Keratinocyte (primary cell): ENCODE results near the gene LRP10. TPM values are rescaled to one million over a fixed set of nuclear protein-coding genes. Genes with fewer than 3 reads are reported as not detected.

Source experiments
- DNase-seq: peaks from one replicate; pipeline ENCODE4 v3.0.0-alpha.2; 2011; ENCODE audit warnings: low read depth, missing footprints, low spot score
- FAIRE-seq: peaks from 2 replicates; lab custom pipeline; 2011; peaks lifted over from hg19 to GRCh38; lab: Jason Lieb, UNC
- H2AFZ ChIP-seq: 2 replicates; pipeline ENCODE4 v1.6.0; 2012; ENCODE audit warnings: low read length, control low read depth, inconsistent platforms; ENCODE audit not compliant: control insufficient read depth
- H3K27ac ChIP-seq: 2 replicates; pipeline ENCODE4 v1.5.1; 2011; ENCODE audit warnings: low read length; ENCODE audit not compliant: control insufficient read depth, insufficient read depth
- H3K27me3 ChIP-seq: 3 replicates; pipeline ENCODE4 v1.6.0; 2011; ENCODE audit warnings: low read length; ENCODE audit not compliant: control insufficient read depth, insufficient read depth; ENCODE audit errors: extremely low read depth
- H3K36me3 ChIP-seq, 2 experiments: 2 replicates in 1 of 2; 3 replicates in 1 of 2; pipeline ENCODE4 v1.5.1; 2011; ENCODE audit warnings: low read length in 2 of 2, mild to moderate bottlenecking in 1 of 2; ENCODE audit not compliant: control insufficient read depth in 2 of 2, insufficient read depth in 2 of 2; ENCODE audit errors: extremely low read depth in 1 of 2
- H3K4me1 ChIP-seq: 3 replicates; pipeline ENCODE4 v1.5.1; 2011; ENCODE audit warnings: low read length; ENCODE audit not compliant: control insufficient read depth, insufficient read depth; ENCODE audit errors: extremely low read depth
- H3K4me2 ChIP-seq: 3 replicates; pipeline ENCODE4 v1.6.0; 2011; ENCODE audit warnings: low read depth, low read length; ENCODE audit not compliant: control insufficient read depth, insufficient read depth; ENCODE audit errors: extremely low read depth
- H3K4me3 ChIP-seq, 3 experiments: fragments of 200-600 bp in 1 of 3; sonication (generic) in 1 of 3; 2 replicates in 2 of 3; 3 replicates in 1 of 3; pipeline ENCODE4 v1.5.1; 2011 to 2016; ENCODE audit warnings: low read length in 3 of 3, mild to moderate bottlenecking in 3 of 3, control low read depth in 2 of 3, inconsistent platforms in 1 of 3, low read depth in 1 of 3, mixed read lengths in 1 of 3, mixed run types in 1 of 3, moderate library complexity in 1 of 3; ENCODE audit not compliant: control insufficient read depth in 2 of 3, insufficient read depth in 2 of 3; ENCODE audit errors: extremely low read depth in 1 of 3
- H3K79me2 ChIP-seq: 2 replicates; pipeline ENCODE4 v1.6.0; 2012; ENCODE audit warnings: low read length; ENCODE audit not compliant: control insufficient read depth, insufficient read depth
- H3K9ac ChIP-seq: 3 replicates; pipeline ENCODE4 v1.6.0; 2011; ENCODE audit warnings: low read length; ENCODE audit not compliant: control insufficient read depth, insufficient read depth; ENCODE audit errors: extremely low read depth
- H3K9me1 ChIP-seq: 3 replicates; pipeline ENCODE4 v1.6.0; 2011; ENCODE audit warnings: low read length; ENCODE audit not compliant: control insufficient read depth, insufficient read depth; ENCODE audit errors: extremely low read depth
- H3K9me3 ChIP-seq: 2 replicates; pipeline ENCODE4 v1.5.1; 2012; ENCODE audit warnings: low read depth, low read length; ENCODE audit not compliant: control insufficient read depth
- H4K20me1 ChIP-seq: 3 replicates; pipeline ENCODE4 v1.6.0; 2011; ENCODE audit warnings: low read length; ENCODE audit not compliant: control insufficient read depth, insufficient read depth; ENCODE audit errors: extremely low read depth
- CTCF ChIP-seq, 3 experiments: IDR thresholded peaks in 1 of 3; conservative IDR thresholded peaks in 1 of 3; optimal IDR thresholded peaks in 1 of 3; 2 replicates in 2 of 3; 3 replicates in 1 of 3; pipeline versions ENCODE3 to v1.5.1; 2011; ENCODE audit warnings: low read length in 3 of 3, mild to moderate bottlenecking in 3 of 3, moderate library complexity in 2 of 3, control low read depth in 1 of 3, inconsistent platforms in 1 of 3; ENCODE audit not compliant: insufficient read depth in 2 of 3; ENCODE audit errors: extremely low read depth in 1 of 3
- EZH2 ChIP-seq: IDR thresholded peaks from one replicate; pipeline ENCODE4 v1.6.1; 2012; ENCODE audit warnings: inconsistent platforms, mild to moderate bottlenecking, low read length, moderate library complexity
- dilution Hi-C: fragments of 300-500 bp; cut with MboI; formaldehyde crosslinking; loops from one replicate; pipeline ENCODE4 v1.7.0; 2020; ENCODE audit warnings: low sequenced_read_pairs; ENCODE audit not compliant: extremely low pct_ligation_motif_present
- polyA plus RNA-seq, 5 experiments: library from polyadenylated mRNA; depleted of rRNA in 3 of 5; stranded (reverse) in 3 of 5; stranded (forward) in 1 of 5; unstranded in 1 of 5; fragments of >200 nt; gene quantifications; 1 replicate in 1 of 5; 2 replicates in 3 of 5; 3 replicates in 1 of 5; pipeline versions ENCODE4 v1.2.1 to v1.2.3, GENCODE V29; 2011 to 2012; ENCODE audit warnings: missing spikeins in 2 of 5, low read depth in 1 of 5, low replicate concordance in 1 of 5

Gene LRP10
- polyA plus RNA-seq, 1 donor (not counting 4 experiments of a cell fraction or from before 2014, with no cell fraction given): 36.7 TPM

DNA sequence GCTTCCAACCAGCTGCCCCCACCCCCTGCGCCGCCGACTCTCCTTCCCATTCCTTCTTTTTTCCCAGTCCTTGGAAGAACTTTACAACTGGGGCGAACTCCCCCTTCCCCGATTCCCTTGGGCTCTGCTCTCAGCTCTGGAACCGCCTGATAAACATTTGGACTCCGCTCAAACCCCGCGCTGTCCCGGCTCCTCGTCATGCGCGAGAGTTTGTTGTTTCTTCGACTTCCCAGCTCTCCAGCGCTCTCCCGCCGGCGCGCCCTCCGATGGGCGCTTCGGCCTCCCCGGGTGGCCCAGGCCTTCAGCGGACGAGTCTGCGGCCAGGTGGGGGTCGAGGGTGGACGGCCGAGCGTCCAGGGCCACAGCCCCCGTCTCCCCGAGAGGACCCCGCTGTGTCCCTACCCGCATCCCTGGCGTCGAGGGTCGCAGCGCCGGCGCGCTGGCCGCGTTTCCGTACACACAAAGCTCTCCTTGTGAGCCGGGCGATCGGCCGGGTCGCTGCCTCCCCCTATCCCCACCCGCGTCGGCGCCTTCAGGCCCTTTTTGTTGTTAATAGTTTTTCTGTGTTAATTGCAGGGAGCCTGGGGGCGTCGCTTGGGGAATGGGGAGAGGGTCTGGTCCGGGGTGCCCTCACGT lies 34.3 kb upstream of the LRP10 start:
- Histone ChIP-seq H3K27me3 (no peaks in the 10 kb centered on the region), H4K20me1 (no peaks in the 10 kb centered on the region), H3K4me1 (peaks cover 25% of the 10 kb centered on the region), H3K9ac (peak overlapping the region; percentile 94), H3K27ac (peak overlapping the region; percentile 93), H3K9me1 (peaks cover 3% of the 10 kb centered on the region), H2AFZ (no peak overlapping the region), H3K4me3 (peak overlapping the region; percentile 89 to 99 (median 92)), H3K9me3 (no peaks in the 10 kb centered on the region), H3K36me3 (peaks cover 23 to 46% of the 10 kb centered on the region in 2 experiments), H3K79me2 (peaks cover 62% of the 10 kb centered on the region), H3K4me2 (peak overlapping the region; percentile 95)
- TF ChIP-seq CTCF (optimal IDR thresholded peaks at IDR 0.05 in 1 of 3, IDR thresholded peaks at IDR 0.05 in 1 of 3, conservative IDR thresholded peaks at IDR 0.05 in 1 of 3; ENCODE audit: extremely low read depth in 1 of 3, insufficient read depth in 2 of 3, low read length in 3 of 3) (no peak), EZH2 (no peak)
- dilution Hi-C loops: no loop called here
- FAIRE-seq: no peak
- DNase-seq: no peak

GRCh38 chr14:22837750-22838538 lies 33.6 kb upstream of the LRP10 start:
- peaks cover 69% of the 10 kb centered on the region for H3K79me2 ChIP-seq
- peaks cover 27 to 53% of the 10 kb centered on the region in 2 experiments for H3K36me3 ChIP-seq
- H3K27me3 ChIP-seq: no peaks in the 10 kb centered on the region
- peaks cover 3% of the 10 kb centered on the region for H3K9me1 ChIP-seq
- FAIRE-seq: no peak
- H3K27ac ChIP-seq: peak overlapping the region; percentile 93
- H4K20me1 ChIP-seq: no peaks in the 10 kb centered on the region
- H3K9ac ChIP-seq: peak overlapping the region; percentile 94
- DNase-seq: no peak
- H3K4me2 ChIP-seq: peak overlapping the region; percentile 95
- no peak overlapping the region for H2AFZ ChIP-seq
- H3K9me3 ChIP-seq: no peaks in the 10 kb centered on the region
- H3K4me3 ChIP-seq: peak overlapping the region; percentile 89 to 99 (median 92)
- peaks cover 25% of the 10 kb centered on the region for H3K4me1 ChIP-seq
- dilution Hi-C loops: no loop called here
- TF ChIP-seq EZH2 (no peak), CTCF (optimal IDR thresholded peaks at IDR 0.05 in 1 of 3, IDR thresholded peaks at IDR 0.05 in 1 of 3, conservative IDR thresholded peaks at IDR 0.05 in 1 of 3; ENCODE audit: extremely low read depth in 1 of 3, insufficient read depth in 2 of 3, low read length in 3 of 3) (no peak)
